B cell (primary cell): ENCODE results near the gene POLD4. TPM values are rescaled to one million over a fixed set of nuclear protein-coding genes. Genes with fewer than 3 reads are reported as not detected.

Experiments used
- ATAC-seq: fragments of 200-7000 bp; cut with Tn5 transposase; one replicate; pipeline ENCODE4 v1.10.0; 2021; ENCODE audit warnings: low read depth, mild to moderate bottlenecking, moderate number of reproducible peaks, moderate library complexity
- CTCF ChIA-PET: fragments of 350-600 bp; sonication (Branson Sonifier 250); formaldehyde crosslinking; loops from one replicate; lab custom pipeline; 2021; ENCODE audit warnings: antibody characterized with exemption, inconsistent platforms; lab: Charles Lee
- POLR2A ChIA-PET: fragments of 350-600 bp; sonication (Branson Sonifier 250); formaldehyde crosslinking; loops from one replicate; lab custom pipeline; 2021; ENCODE audit warnings: antibody characterized with exemption; lab: Charles Lee
- DNase-seq: peaks from one replicate; pipeline ENCODE4 v3.0.0; 2013
- H2AFZ ChIP-seq: 2 replicates; pipeline ENCODE4 v1.6.1; 2012; ENCODE audit warnings: mild to moderate bottlenecking, low read depth, low read length; ENCODE audit not compliant: insufficient read depth, poor library complexity, severe bottlenecking
- H3K27ac ChIP-seq, 2 donors: 1 replicate in 1 of 2; 2 replicates in 1 of 2; pipeline ENCODE4 v1.5.1; 2012 to 2013; ENCODE audit warnings: low read length in 2 of 2, mild to moderate bottlenecking in 2 of 2, moderate library complexity in 1 of 2
- H3K27me3 ChIP-seq, 4 experiments: fragments of 200-600 bp in 1 of 4; sonication (generic) in 1 of 4; replicated peaks in 1 of 4; 1 replicate in 2 of 4; 2 replicates in 2 of 4; pipeline versions ENCODE4 v1.6.1 to v1.7.0; 2013 to 2016; ENCODE audit warnings: low read length in 3 of 4, mild to moderate bottlenecking in 2 of 4, mixed read lengths in 1 of 4, moderate library complexity in 1 of 4; ENCODE audit not compliant: insufficient read depth in 4 of 4, control insufficient read depth in 3 of 4; ENCODE audit errors: control extremely low read depth in 1 of 4
- H3K36me3 ChIP-seq, 2 experiments: replicated peaks in 1 of 2; 1 replicate in 1 of 2; 2 replicates in 1 of 2; pipeline versions ENCODE4 v1.6.1 to v1.7.1; 2013; ENCODE audit warnings: low read length in 1 of 2; ENCODE audit not compliant: insufficient read depth in 2 of 2, control insufficient read depth in 1 of 2; ENCODE audit errors: control extremely low read depth in 1 of 2, extremely low read depth in 1 of 2
- H3K4me1 ChIP-seq, 2 donors: fragments of 200-600 bp in 1 of 2; sonication (generic) in 1 of 2; 1 replicate in 1 of 2; 2 replicates in 1 of 2; pipeline versions ENCODE4 v1.5.1 to v1.6.1; 2013 to 2017; ENCODE audit warnings: low read length in 2 of 2; ENCODE audit not compliant: control insufficient read depth in 2 of 2, insufficient read depth in 2 of 2
- H3K4me2 ChIP-seq: replicated peaks from 2 replicates; pipeline ENCODE3; 2012; ENCODE audit warnings: mild to moderate bottlenecking, low read depth, low read length; ENCODE audit not compliant: poor library complexity, severe bottlenecking
- H3K4me3 ChIP-seq, 5 experiments: fragments of 200-600 bp in 1 of 5; sonication (generic) in 1 of 5; 1 replicate in 3 of 5; 2 replicates in 2 of 5; pipeline versions ENCODE4 v1.5.1 to v1.7.0; 2011 to 2016; ENCODE audit warnings: low read length in 4 of 5, mild to moderate bottlenecking in 4 of 5, low read depth in 2 of 5, control low read depth in 1 of 5, moderate library complexity in 1 of 5; ENCODE audit not compliant: insufficient read depth in 1 of 5; ENCODE audit errors: control extremely low read depth in 1 of 5, extremely low read depth in 1 of 5
- H3K79me2 ChIP-seq: fragments of 200-600 bp; sonication (generic); one replicate; pipeline ENCODE4 v1.6.0; 2016; ENCODE audit warnings: low read length; ENCODE audit not compliant: control insufficient read depth, insufficient read depth
- H3K9ac ChIP-seq: fragments of 200-600 bp; sonication (generic); 2 replicates; pipeline ENCODE4 v1.6.1; 2017; ENCODE audit warnings: mild to moderate bottlenecking, low read length, moderate library complexity
- H3K9me3 ChIP-seq, 3 donors: one replicate each; pipeline versions ENCODE4 v1.6.1 to v1.7.1; 2013; ENCODE audit warnings: low read length in 2 of 3; ENCODE audit not compliant: control insufficient read depth in 2 of 3, insufficient read depth in 1 of 3; ENCODE audit errors: control extremely low read depth in 1 of 3
- H4K20me1 ChIP-seq: 2 replicates; pipeline ENCODE4 v1.6.0; 2012; ENCODE audit warnings: mild to moderate bottlenecking, low read length; ENCODE audit not compliant: insufficient read depth, control insufficient read depth, poor library complexity, severe bottlenecking
- H3K27ac Mint-ChIP-seq: one replicate; pipeline ENCODE4 v1.8.0; 2021; ENCODE audit warnings: mixed read lengths
- H3K27me3 Mint-ChIP-seq: one replicate; pipeline ENCODE4 v1.8.0; 2021; ENCODE audit warnings: mixed read lengths
- H3K4me1 Mint-ChIP-seq: one replicate; pipeline ENCODE4 v1.8.0; 2021; ENCODE audit warnings: mixed read lengths
- H3K4me3 Mint-ChIP-seq: one replicate; pipeline ENCODE4 v1.8.0; 2021; ENCODE audit warnings: mixed read lengths
- H3K9me3 Mint-ChIP-seq: one replicate; pipeline ENCODE4 v1.8.0; 2022; ENCODE audit warnings: mixed read lengths; ENCODE audit not compliant: insufficient read depth
- EZH2 ChIP-seq: IDR thresholded peaks from 2 replicates; pipeline ENCODE4 v1.6.1; 2012; ENCODE audit warnings: borderline replicate concordance, low read depth, mild to moderate bottlenecking, moderate library complexity, low read length; ENCODE audit not compliant: insufficient read depth, poor library complexity, severe bottlenecking
- WGBS: methylation state at CpG from one replicate; pipeline ENCODE4 v1.1.5; 2013; ENCODE audit warnings: missing lambda C conversion rate; ENCODE audit not compliant: insufficient coverage; 5-methylcytosine and 5-hydroxymethylcytosine counted together
- intact Hi-C: fragments of 100-400 bp; cut with micrococcal nuclease; formaldehyde crosslinking; loops from one replicate; pipeline ENCODE4 v1.10.0; 2022
- polyA plus RNA-seq: library from polyadenylated mRNA; depleted of rRNA; stranded (reverse); fragments of >200 nt; gene quantifications from 2 replicates; pipeline ENCODE4 v1.2.3, GENCODE V29; 2012
- total RNA-seq, 2 donors: library from RNA; stranded (reverse); fragments of 120-200 nt in 1 of 2; gene quantifications; 1 replicate in 1 of 2; 2 replicates in 1 of 2; pipeline versions ENCODE4 v1.2.3 to v1.2.4, GENCODE V29; 2013 to 2022
- TF ChIP-seq, protein P1 (sequence below): fragments of 200-600 bp; IDR thresholded peaks from one replicate; pipeline ENCODE4 v1.8.0; 2022; ENCODE audit warnings: antibody characterized with exemption, mild to moderate bottlenecking

The POLD4 gene
- total and polyA plus RNA-seq, 2 donors (not counting 1 experiment from before 2014, with no cell fraction given), result 210 to 559 TPM

DNA sequence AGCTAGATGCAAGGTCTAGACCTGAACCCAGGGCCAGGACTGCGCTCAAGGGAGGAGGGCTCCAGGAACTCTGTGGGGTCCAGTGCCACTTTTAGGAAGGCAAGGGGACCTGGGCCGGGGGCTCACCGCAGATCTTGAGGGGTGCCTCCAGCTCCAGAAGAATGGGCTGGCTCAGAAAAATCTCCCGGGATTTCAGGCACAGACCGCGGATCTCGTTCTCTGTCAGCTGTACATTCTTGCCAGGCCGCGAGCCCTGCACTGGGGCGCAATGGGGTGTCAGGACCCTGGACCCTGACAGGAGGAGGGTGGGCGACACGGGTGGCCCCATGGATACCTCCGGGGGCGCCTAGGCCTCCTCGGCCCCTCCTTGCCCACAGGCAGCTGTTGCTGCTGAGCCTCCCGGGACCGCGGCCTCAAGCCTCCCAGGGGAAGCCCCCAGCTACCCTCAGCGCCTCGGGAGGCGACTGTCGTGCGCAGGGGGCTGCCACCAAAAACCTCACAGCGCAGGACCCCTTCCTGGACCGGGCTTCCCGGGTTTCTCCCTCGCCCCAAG is 47.7 kb upstream of the POLD4 start:
- no peaks in the 10 kb centered on the region for H3K27me3 Mint-ChIP-seq

More for the DNA sequence above, 47.7 kb upstream of the POLD4 start:
- ChIA-PET CTCF (interaction anchor here (0.6 to 5.7 kb wide), 34 partner anchors 9 to 228 kb away, joined by 3 to 121 read pairs (median 6); partner anchors contain the start of genes AIP, CDK2AP2, NUDT8 and PITPNM1), POLR2A (interaction anchor here (0.8 to 6.8 kb wide), 28 partner anchors 10 to 229 kb away, joined by 3 to 195 read pairs (median 6); partner anchors contain the start of genes AIP, CARNS1, CDK2AP2 and CLCF1)
- H3K9ac ChIP-seq, result peak overlapping the region; percentile 89
- H3K4me1 Mint-ChIP-seq, result peaks cover 64% of the 10 kb centered on the region
- peaks cover 50 to 74% of the 10 kb centered on the region in 2 donors for H3K4me1 ChIP-seq
- H3K36me3 ChIP-seq, result peaks cover 2 to 59% of the 10 kb centered on the region in 2 experiments
- H3K9me3 ChIP-seq, result peaks cover 0 to 2% (median 0%) of the 10 kb centered on the region in 3 donors
- peak overlapping the region; percentile 65 to 92 (median 85) for H3K4me3 ChIP-seq
- peak overlapping the region; percentile 97 for H3K4me2 ChIP-seq
- peak; percentile 8 for ATAC-seq
- intact Hi-C loops, result loop anchor here (1.0 to 10.0 kb wide), 5 partner anchors 10 to 205 kb away; partner anchors contain the start of genes GSTP1, NDUFV1, RAD9A and TMEM134
- peaks cover 80% of the 10 kb centered on the region for H3K79me2 ChIP-seq
- peak overlapping the region; percentile 52 to 75 for H3K27ac ChIP-seq
- TF ChIP-seq EZH2, result no peak
- TF ChIP-seq, protein P1, sequence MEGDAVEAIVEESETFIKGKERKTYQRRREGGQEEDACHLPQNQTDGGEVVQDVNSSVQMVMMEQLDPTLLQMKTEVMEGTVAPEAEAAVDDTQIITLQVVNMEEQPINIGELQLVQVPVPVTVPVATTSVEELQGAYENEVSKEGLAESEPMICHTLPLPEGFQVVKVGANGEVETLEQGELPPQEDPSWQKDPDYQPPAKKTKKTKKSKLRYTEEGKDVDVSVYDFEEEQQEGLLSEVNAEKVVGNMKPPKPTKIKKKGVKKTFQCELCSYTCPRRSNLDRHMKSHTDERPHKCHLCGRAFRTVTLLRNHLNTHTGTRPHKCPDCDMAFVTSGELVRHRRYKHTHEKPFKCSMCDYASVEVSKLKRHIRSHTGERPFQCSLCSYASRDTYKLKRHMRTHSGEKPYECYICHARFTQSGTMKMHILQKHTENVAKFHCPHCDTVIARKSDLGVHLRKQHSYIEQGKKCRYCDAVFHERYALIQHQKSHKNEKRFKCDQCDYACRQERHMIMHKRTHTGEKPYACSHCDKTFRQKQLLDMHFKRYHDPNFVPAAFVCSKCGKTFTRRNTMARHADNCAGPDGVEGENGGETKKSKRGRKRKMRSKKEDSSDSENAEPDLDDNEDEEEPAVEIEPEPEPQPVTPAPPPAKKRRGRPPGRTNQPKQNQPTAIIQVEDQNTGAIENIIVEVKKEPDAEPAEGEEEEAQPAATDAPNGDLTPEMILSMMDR, result no peak
- H3K4me3 Mint-ChIP-seq, result peak overlapping the region; percentile 87
- DNase-seq, result no peak
- H2AFZ ChIP-seq, result peak overlapping the region; percentile 73
- peak overlapping the region; percentile 81 for H3K27ac Mint-ChIP-seq
- no peaks in the 10 kb centered on the region for H3K9me3 Mint-ChIP-seq
- no peaks in the 10 kb centered on the region for H3K27me3 ChIP-seq
- H4K20me1 ChIP-seq, result peaks cover 75% of the 10 kb centered on the region
- whole genome bisulfite sequencing, result 5% methylated on average over 27 of the region's 27 CpGs
